COLO829 (cell line): ENCODE results near the gene PRR11.
A peak's percentile ranks its signal among the peaks of the same experiment; 100 is the strongest.
"Not testable (repeated sequence)": the region's sequence is repeated elsewhere in the genome, so short reads cannot be mapped to it uniquely, and the experiment has no call there.

Source experiments
- DNase-seq: peaks from one replicate; pipeline ENCODE4 v3.0.0; 2012; ENCODE audit warnings: low spot score

Gene PRR11

DNA sequence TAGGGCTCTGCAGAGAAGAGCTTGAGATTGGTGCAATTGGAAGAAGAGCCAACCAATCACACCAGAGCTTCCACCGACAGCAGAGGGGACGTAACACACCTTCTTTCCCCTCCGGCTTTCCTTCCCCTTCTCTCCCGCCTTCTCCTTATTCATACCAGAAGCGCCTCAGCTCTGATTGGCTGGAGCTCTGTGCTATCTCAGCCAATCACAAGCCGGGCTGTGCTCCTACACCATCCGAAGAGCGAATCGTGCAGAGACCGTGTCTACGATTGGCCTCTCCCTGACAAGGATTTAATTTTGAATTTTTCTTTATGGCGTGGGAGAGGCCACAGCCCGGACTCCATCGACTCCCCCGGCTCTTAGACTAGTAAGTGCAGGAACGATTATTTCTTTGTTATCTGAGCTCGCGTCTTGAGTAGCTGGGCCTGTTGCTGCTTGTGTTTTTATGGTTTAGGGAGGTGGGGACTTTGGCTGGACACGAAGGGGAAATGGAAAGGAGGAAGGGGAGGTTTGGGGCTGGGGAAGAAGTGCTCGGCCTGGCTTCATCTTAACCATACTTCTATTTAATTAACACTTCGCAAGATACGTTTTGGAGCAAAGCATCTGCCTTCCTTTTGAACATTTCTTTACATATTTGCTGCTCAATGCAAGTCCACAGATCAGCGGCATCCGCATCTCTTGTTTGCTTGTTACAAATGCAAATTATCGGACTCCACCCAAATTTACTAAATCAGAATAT is at the start of gene PRR11:
Gene PRR11, plus strand, starts transcription at position 308 of the 739 bp plus-strand sequence. CDS start 14,007 bp downstream, outside the sequence.
- peak; percentile 91 for DNase-seq

DNA sequence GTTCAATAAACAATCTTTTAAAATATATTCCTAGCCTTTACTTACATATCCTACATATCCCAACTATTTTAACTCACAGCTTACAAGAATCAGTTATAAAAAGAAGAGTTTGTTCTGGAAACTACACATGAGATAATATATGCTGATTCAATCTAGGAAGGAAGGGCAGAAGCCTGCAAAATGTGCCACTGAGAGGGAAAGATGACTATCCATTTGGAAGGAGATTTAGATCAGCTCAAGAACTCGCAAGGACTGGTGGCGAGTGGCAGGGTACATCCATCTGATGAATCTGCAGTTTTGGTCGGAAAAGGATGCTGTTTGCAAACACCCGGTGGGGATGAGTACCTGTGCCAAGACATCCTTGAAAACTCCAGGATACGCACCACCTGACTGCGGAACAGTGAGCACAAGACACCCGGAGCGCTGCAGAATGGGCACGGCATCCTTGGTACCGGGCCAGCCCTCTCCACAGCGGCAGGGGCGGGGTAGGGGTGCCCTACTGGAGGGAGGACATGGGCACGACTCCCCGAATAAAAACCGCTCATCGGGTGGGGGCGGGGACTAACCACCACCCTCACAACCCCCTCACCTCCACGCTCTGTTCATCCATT is 49.6 kb upstream of the PRR11 start:
- DNase-seq: no peak

DNA sequence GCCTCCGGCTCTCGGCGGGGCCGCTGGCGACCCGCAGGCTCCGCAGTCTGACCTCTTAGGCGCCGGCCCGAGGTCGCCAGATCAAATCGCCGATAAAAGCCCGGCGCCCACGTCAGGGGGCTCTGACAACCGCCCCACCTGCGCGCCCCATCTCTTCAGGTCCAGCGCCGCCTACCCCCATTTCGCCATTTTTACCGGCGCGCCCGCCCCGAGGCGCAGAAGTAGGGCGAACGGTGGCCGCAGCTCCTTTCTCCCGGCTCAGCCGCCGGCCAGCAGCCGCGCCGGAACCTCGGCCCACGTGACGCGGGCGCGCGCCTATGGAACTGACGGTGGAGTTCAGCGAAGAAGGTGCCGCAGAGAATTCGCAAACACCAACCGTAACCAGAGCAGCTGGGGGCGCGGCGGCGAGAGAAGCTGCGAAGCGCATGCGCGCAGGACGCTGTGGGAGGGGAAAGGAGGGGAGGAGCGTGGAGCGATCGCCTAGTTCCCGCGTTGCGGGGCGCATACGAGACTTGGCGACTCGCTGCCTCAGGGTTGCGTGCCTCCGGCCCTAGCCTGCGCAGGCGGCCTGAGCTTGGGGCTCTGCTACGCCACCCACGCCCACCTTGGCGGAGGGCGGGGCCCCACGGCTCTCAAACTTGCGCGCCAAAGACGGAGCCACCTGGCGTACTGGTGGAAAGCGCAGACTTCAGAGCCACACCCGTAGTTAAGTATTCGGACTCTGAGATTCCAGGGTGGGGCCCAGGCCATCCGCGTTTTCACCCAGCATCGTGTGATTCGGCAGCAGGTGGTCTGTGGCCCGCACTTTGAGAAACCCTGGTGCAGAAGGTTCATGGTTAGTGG is 48.9 kb upstream of the PRR11 start, which contains the start of gene TRIM37:
Gene TRIM37, minus strand, starts transcription at position 418 of the 843 bp plus-strand sequence. CDS start 419 bp downstream, outside the sequence.
- DNase-seq: peak; percentile 99

DNA sequence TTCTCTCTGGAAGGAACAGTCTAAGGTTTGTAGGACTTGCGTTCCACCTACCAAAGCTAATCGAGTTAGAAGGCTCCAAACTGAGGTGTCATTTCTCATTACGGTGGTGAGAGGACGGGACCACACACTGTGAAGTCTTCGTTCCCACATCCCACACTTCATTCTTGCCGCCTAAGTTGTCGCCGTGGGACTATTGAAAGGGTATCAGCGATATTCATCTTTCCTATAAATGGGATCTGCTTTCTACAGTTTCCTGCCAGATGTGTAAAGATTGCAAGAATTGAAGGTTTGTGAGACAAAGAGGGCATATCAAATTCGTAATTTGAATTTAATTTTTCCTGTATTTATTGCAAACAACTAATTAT is 48.3 kb upstream of the PRR11 start:
- no peak for DNase-seq

DNA sequence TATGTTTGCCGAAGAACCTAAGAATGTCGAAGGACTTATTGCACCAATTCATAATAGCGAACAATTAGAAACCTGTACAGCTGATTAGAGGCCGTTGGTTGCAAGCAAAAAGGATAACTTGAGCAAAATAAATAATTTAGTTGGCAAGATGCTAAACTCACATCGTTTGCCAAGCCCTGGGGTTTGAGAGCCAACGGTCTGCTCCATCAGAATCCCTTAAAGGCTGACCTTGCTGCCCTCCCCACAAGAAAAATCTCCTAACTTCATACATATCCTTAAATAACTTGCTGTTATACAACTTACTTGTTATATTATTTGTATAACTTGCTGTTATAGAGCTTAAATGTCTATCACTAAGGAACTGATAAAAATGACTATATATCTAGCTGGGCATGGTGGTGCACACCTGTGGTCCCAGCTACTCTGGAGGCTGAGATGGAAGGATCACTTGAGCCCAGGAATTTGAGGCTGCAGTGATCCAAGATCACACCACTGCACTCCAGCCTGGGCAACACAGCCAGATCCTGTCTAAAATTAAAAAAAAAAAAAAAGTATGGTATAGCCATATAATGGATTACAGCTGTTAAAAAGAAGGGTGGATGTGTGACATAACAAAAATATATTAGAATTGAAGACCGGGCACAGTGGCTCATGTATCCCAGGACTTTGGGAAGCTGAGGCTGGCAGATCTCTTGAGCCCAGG is 47.0 kb upstream of the PRR11 start:
- no peak for DNase-seq

DNA sequence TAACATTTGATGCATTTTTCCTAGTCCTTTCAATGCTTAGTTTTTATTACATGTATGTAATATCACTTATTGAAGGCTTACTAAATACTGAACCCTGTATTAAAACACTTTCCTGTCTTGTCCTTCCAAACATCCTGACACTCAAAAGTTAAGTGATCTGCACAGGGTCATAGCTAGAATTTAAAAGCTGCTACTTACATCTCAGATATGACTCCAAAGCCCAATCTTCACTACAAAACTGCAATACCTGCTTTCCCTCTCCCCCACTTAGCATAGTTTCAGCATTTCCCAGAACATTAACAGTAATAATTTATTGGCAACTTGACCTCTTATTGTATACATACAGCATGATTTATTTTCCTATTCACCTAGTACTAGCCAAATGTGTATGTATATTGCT is 44.6 kb upstream of the PRR11 start:
- no peak for DNase-seq

DNA sequence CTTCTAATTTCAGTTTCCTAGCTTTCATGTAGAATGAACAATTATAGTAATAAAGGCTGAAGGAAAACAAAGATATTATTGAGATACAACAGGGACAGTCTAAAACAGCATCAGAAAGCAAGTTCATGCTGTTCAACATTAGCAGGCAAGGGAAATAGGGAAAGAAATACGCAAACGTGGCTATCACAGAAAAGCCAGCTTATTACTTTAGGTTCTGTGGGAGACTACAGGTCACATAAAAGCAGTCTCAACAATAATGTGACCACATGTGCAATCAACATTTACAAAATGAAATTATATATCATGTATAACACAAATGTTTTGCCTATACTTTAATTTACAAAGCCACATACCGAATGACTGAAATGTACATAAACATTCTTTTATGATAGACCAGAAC is 44.0 kb upstream of the PRR11 start:
- DNase-seq: no peak

DNA sequence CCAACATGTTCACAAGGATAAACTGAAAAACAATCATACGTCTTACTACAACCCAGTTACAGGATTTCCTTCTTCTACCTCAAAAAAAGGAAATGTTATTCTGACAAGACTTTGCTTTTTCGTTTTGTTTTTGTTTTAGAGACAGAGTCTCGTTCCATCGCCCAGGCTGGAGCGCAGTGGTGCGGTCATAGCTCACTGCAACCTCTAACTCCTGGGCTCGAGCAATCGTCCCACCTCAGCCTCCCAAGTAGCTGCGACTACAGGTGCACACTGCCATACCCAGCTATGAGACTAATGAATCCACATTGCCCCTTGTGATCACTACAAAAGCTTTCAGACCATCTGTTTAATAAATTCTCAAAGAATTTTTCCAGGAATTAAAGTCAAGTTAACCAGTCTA is 40.1 kb upstream of the PRR11 start:
- DNase-seq: no peak

DNA sequence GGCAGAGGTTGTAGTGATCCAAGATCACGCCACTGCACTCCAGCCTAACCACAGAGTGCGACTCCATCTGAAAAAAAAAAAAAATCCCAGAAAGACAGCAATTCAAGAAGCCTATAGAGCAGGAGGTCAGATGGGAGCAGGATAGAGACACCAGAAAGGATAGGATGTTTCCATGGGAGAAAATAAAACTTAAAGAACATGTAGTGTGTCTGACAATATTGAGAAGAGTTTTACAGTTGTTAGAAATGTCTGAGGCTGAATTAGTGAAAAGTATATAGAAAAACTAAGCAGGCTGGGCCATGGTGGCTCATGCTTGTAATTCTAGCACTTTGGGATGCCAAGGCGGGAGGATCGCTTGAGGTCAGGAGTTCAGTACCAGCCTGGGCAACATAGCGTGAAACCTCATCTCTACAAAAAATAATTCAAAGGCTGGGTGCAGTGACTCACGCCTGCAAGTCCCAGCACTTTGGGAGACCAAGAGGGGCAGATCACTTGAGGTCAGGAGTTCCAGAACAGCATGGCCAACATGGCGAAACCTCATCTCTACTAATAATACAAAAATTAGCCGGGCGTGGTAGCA is 33.6 kb upstream of the PRR11 start:
- no peak for DNase-seq

DNA sequence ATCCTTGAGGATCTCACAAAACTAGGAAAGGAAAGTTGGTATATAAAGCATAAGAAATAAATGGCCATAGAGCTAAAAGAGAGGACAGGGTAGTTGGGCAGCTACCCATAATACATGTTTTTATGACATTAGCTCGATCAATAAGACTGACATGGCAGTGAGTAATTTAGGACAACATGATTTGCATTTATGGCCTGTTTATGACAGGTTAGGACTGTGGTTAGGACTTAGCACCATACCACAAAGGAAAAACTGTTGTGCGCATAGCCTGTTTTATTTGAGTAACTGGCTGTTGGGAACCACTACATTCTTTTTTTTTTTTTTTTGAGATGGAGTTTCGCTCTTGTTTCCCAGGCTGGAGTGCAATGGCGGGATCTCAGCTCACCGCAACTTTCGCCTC is 30.9 kb upstream of the PRR11 start:
- DNase-seq: no peak

DNA sequence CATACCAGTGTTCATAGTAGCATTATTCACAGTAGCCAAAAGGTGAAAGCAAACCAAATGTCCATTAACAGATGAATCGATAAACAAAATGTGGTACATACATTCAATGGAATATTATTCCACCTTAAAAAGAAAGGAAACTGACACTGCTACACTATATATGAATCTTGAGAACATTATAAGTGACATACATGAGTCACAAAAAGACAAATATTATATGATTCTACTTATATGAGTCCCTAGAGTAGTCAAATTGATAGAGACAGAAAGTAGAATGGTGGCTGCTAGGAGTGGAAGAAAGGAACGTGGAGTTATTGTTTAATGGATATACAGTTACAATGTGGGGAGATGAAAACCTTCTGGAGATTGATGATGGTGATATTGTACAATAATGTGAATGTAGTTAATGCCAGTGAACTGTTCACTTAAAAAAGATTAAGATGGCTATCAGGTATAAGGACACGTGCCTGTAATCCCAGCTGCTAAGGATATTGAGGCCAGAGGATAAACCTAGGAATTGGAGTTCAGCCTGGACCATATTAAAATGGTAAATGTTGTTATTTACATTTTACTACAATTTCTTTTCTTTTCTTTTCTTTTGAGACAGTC is 28.6 kb upstream of the PRR11 start:
- no peak for DNase-seq

DNA sequence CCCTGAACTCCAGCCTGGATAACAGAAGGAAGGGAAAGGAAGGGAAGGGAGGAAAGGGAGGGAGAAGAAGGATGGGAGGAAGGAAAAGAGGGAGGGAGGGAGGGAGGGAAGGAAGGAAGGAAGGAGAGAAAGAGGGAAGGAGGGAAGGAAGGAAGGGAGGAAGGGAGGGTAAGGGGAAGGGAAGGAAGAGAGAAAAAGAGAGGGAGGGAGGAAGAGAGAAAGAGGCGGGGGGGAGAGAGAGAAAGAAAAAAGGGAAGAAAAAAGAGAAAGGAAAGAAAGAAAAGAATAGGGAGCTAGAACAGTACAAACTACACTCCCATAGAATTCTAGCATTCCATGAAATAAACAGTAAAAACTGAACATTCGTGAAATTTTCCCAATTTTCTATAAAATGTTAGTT is 25.7 kb upstream of the PRR11 start:
- DNase-seq: no peak

DNA sequence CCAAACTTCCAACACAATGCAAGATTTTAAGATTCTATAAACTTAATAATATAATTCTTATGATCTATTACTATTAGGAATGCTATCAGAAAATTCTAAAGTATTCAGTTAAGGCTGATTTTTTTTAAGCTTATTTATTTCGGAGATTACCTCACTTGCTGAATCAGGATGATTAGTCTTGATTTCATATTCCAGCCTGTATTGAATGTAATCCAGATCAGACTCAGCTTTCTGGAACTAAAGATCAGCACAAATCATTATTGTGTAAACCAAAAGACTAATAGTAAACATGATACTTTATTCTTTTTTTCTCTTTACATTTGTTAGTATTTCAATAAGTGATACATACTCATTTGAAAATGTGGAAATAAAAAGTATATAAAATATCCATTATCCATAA is 24.4 kb upstream of the PRR11 start:
- DNase-seq: no peak

DNA sequence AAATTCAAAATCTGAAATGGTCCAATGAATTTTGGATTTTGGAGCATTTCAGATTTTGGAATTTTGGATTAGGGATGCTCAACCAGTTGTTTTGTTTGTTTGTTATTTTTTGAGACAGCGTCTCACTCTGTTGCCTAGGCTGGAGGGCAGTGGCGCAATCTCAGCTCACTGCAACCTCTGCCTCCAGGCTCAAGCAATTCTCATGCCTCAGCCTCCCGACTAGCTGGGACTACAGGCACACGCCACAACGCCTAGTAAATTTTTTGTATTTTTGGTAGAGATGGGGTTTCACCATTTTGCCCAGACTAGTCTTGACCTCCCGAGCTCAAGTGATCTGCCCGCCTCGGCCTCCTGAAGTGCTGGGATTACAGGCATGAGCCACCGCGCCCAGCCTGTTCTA is 17.2 kb upstream of the PRR11 start:
- not testable (repeated sequence) for DNase-seq

DNA sequence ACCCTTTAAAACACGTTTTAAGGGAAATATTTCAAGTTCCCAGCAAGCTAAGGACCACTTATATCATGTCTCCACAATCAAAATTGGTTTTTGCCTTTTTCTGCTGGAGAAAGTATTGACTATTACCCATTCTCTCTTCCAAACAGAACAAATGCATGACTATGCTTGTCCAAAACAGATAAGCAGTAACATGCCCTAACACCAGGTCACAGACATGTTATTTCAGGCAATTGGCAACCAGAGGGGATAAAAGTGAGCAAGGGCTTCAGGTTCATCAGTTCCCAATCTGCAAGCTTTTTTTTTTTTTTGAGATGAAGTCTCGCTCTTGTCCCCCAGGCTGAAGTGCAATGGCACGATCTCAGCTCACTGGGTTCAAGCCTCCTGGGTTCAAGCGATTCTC is 15.6 kb upstream of the PRR11 start:
- no peak for DNase-seq

DNA sequence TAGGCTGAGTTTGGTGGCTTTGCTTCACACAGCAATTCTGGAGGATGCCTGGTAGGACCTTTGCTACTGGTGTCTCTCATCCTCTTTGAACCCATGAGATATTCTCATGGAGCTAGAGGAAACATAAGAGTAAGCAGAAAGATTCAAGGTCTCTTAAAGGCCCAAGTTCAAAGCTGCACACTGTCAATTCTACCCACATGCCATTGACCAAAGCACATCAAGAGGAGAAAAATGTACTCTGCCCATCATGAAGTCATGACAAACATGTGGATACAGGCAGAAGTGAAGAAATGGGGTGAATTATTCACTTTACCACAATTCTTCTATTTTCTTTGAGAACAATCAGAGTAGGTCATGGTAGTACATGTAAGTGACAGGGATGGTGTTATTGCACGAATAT is 13.7 kb upstream of the PRR11 start:
- no peak for DNase-seq

DNA sequence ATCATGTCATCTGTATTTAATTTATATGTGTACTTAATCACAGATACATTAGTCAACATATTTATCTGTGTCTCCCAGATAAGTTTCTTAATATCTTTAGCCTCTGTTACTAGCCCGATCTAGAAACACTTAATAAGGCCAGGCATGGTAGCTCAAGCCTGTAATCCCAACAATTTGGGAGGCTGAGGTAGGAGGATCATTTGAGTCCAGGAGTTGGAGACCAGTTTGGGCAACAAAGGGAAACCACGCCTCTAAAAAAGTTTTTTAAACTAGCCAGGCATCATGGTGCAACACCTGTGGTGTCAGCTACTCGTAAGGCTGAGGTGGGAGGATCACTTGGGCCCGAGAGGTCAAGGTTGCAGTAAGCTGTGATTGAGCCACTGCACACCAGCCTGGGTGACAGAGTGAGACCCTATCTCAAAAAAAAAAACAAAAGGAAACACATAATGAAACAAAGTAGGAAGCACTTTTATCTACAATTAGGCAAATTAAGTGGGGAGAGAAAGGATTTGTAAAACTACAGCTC is 9.9 kb upstream of the PRR11 start:
- no peak for DNase-seq

DNA sequence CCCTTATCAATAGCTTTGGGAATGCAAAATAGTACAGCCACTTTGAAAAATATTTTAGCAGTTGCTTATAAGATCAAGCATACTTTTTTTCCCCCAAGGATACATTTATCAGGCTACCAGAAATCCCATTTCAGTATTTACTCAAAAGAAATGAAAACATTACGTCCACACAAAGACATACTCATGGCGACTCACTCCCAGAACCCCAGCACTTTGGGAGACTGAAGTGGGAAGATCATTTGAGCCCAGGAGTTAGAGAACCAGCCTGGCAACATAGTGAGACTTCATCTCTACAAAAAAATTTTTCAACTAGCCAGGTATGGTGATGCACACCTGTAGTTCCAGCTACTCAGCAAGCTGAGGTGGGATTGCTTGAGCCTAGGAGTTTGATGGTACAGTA is 6.5 kb upstream of the PRR11 start:
- DNase-seq: no peak

DNA sequence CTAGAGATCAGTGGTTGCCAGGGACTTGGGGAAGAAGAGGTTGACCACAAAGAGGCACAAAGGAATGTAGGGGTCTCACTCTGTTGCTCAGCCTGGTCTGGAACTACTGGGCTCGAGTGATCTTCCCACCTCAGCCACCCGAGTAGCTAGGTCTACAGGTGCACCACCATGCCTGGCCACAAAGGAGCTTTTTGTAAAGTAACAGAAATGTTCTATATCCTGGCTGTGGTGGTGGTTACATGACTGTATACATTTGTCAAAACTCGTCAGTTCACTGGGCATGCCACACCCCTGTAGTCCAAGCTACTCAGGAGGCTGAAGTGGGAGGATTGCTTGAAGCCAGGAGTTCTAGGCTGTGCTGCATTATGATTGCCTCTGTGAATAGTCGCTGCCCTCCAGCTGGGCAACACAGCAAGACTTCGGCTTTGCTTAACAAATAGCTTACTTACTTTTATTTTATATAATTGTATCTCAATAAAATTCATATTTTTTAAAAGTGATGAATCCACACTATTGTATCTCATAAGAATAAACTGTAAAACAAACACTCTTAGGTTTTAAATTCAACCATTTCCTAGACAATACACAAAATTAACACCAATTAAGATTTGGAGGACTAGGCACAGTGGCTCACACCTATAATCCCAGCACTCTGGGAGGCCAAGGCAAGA is 5.6 kb upstream of the PRR11 start:
- no peak for DNase-seq

DNA sequence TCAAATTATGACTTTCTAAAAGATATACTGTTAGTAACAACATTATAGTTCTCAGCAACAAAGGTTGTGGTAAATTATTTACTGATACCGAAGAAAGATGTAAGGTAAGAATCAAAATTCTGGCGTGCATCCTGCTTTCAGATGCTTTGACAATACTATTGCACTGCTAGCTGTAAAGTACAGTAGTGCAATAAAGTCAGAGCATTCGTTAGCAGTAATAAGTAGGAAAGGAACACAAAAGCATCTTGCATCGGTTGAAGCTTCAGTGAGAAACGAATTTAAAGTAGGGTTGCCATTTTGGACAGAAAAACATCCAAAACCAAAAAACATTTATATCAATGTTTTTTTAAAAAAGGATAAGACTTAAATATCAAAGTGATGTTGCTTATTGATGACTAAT is 4.5 kb upstream of the PRR11 start:
- no peak for DNase-seq

DNA sequence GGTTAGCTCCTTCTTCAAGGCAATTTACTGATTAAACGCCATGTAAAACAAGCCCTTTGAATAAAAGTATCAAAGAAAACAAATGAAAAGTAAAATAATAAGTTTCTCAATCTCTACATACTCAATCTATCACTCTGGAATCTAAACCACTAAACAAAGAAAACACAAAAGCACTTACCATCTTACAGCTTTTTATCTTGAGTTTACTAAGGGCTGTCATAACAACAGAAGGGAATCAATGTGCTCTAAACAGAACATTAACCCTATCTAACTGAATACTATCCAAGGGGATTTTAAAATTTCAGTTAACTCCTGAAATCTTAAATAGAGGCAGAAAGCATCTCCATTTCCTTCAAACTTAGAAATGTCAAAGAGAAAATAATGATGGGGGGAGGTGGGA is 4.0 kb upstream of the PRR11 start:
- DNase-seq: no peak
